Measurements from ENCODE around the gene ATCAY. TPM values are rescaled to one million over a fixed set of nuclear protein-coding genes. Genes with fewer than 3 reads are reported as not detected.

ATCAY gene
- total RNA-seq, 1 donor, result not detected

GRCh38 chr19:3898426-3898825, 17.9 kb downstream of the ATCAY start:
- no peak overlapping the region for H3K4me3 ChIP-seq (ENCODE audit: low read depth, low read length)
- DNase-seq (ENCODE audit: low read depth), result no peak
- TF ChIP-seq, protein P1, sequence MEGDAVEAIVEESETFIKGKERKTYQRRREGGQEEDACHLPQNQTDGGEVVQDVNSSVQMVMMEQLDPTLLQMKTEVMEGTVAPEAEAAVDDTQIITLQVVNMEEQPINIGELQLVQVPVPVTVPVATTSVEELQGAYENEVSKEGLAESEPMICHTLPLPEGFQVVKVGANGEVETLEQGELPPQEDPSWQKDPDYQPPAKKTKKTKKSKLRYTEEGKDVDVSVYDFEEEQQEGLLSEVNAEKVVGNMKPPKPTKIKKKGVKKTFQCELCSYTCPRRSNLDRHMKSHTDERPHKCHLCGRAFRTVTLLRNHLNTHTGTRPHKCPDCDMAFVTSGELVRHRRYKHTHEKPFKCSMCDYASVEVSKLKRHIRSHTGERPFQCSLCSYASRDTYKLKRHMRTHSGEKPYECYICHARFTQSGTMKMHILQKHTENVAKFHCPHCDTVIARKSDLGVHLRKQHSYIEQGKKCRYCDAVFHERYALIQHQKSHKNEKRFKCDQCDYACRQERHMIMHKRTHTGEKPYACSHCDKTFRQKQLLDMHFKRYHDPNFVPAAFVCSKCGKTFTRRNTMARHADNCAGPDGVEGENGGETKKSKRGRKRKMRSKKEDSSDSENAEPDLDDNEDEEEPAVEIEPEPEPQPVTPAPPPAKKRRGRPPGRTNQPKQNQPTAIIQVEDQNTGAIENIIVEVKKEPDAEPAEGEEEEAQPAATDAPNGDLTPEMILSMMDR (IDR thresholded peaks at IDR 0.05; ENCODE audit: insufficient read depth, low read length), result no peak

DNA sequence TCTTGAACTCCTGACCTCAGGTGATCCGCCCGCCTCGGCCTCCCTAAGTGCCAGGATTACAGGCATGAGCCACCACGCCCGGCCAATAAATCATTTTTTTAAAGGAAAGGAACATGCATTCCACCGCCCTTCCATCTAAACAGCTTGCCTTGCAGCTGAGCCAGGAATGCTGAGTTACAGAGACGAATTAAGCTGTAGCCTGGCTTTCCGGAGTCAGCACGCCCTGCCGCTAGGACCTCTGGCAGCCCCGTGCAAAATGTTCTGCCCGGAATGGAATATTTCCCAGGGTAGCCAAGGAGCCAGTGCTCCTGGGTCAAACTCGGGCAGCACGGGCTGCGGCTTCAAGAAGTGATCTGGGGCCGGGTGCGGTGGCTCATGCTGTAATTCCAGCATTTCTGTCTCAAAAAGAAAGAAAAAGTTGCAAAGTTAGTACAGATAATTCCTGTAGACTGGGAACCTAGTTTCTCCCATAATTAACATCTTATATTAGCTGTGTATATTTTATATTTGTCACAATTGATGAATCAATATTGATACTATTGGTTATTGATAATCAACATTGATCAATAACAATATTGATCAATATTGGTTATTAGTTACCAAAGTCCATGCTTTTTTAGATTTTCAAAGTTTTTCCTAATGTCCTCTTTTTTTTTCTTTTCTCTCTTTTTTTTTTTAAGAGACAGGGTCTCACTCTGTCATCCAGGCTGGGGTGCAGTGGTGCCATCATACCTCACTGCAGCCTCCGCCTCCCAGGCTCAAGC, 19.2 kb downstream of the ATCAY start:
- no peak overlapping the region for H3K4me3 ChIP-seq (ENCODE audit: low read depth, low read length)
- TF ChIP-seq, protein P1 (IDR thresholded peaks at IDR 0.05; ENCODE audit: insufficient read depth, low read length), result no peak
- peak; percentile 65 for DNase-seq (ENCODE audit: low read depth)

DNA sequence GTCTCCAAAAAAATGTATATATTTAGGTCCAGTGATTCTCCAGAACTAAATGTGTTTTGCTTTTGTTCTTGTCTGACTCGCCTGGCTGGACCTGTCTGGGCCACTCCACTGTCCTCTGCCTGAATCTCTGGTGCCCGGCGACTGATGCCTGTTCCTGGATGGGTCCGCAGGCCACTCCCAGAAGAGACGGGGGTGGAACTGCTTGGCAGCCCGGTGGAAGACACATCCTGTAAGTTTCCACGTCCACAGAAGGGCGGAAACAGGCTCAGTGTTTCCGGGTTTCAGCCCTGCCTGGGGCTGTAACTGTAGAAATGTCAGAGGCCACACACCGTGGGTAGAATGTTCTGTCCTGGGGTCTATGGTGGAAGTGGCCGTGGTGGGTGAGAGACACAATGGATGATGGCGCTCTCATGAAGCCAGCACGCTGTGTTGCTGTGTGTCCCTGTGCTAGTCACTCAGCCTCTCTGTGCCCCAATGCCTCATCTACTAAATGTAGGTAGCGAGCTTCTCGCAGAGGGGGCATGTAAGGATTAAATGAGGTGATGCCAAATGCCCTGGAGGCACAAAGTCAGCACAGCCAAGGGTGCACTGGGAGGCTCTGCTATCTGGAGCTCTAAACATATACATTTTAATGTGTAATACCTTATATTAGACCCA, 22.0 kb downstream of the ATCAY start:
- H3K4me3 ChIP-seq (ENCODE audit: low read depth, low read length), result no peak overlapping the region
- TF ChIP-seq, protein P1 (IDR thresholded peaks at IDR 0.05; ENCODE audit: insufficient read depth, low read length), result no peak
- DNase-seq (ENCODE audit: low read depth), result no peak

DNA sequence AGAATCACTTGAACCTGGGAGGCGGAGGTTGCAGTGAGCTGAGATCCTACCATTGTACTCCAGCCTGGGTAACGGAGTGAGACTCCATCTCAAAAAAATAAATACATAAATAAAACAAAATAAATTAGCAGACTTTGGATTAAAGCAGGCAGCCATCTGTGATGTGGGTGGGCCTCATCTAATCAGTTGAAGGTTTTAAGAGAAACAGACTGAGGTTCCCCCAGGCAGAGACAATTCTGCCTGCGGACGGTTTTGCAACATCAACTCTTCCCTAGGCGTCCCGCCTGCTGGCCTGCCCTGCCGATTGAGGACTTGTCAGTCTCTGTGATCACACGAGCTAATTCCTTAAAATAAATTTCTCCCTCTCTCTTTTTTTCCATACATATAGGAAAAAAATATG, 23.7 kb downstream of the ATCAY start:
- TF ChIP-seq, protein P1 (IDR thresholded peaks at IDR 0.05; ENCODE audit: insufficient read depth, low read length), result no peak
- no peak for DNase-seq (ENCODE audit: low read depth)
- H3K4me3 ChIP-seq (ENCODE audit: low read depth, low read length), result no peak overlapping the region

GRCh38 chr19:3907626-3908265, 27.3 kb downstream of the ATCAY start:
- no peak for DNase-seq (ENCODE audit: low read depth)
- TF ChIP-seq, protein P1 (IDR thresholded peaks at IDR 0.05; ENCODE audit: insufficient read depth, low read length), result no peak
- H3K4me3 ChIP-seq (ENCODE audit: low read depth, low read length), result no peak overlapping the region

DNA sequence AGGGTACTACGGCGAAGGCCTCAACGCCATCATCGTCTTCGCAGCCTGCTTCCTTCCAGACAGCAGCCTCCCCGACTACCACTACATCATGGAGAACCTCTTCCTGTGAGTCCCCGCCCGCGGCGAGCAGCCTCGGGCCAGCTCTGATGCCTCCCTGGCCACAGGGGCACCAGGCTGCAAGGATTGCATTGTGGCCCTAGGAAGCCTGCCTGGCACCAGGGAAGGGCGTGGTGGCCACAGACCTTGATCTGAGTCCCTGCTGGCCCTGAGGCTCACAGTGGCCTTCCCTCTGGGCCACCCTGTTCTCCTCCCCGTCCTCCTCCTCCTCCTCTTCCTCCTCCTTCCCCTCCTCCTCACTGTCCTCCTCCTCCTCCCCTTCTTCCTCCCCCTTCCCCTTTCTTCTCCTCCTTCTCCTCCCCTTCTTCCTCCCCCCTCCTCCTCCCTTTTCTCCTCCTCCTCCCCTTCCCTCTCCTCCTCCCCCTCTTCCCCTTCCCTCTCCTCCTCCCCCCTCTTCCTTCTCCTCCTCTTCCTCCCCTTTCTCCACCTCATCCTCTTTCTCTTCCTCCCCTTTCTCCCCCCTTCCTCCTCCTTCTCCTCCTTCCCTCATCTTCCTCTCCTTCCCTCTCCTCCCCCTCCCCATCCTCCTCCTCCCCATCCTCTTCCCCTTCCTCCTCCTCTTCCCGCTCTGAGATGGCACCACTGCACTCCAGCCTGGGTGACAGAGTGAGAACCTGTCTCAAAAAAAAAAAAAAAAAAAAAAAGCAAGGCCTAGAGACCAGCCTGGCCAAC, 28.0 kb downstream of the ATCAY start:
- no peak for DNase-seq (ENCODE audit: low read depth)
- TF ChIP-seq, protein P1 (IDR thresholded peaks at IDR 0.05; ENCODE audit: insufficient read depth, low read length), result no peak
- no peak overlapping the region for H3K4me3 ChIP-seq (ENCODE audit: low read depth, low read length)
